Fibroblast of villous mesenchyme (primary cell): ENCODE measurements around the gene LCN15. TPM values are rescaled to one million over a fixed set of nuclear protein-coding genes. Genes with fewer than 3 reads are reported as not detected.

ENCODE experiments used
- DNase-seq: peaks from one replicate; pipeline ENCODE4 v3.0.0-alpha.2; 2010; ENCODE audit warnings: low read depth
- H3K4me3 ChIP-seq: 2 replicates; pipeline ENCODE4 v1.5.1; 2011; ENCODE audit warnings: low read depth, mild to moderate bottlenecking, low read length
- total RNA-seq: library from RNA; depleted of rRNA; stranded (reverse); fragments of >200 nt; gene quantifications from 2 replicates; pipeline ENCODE4 v1.2.3, GENCODE V29; 2012
- TF ChIP-seq, protein P1 (sequence below): IDR thresholded peaks from 2 replicates; pipeline ENCODE4 v1.5.1; 2012; ENCODE audit warnings: low read depth, mild to moderate bottlenecking, low read length; ENCODE audit not compliant: insufficient read depth

LCN15 gene
- total RNA-seq, 1 donor = not detected

GRCh38 chr9:136728080-136728547 lies 36.2 kb downstream of the LCN15 start:
- peak; percentile 89 for DNase-seq
- peak overlapping the region; percentile 95 for H3K4me3 ChIP-seq
- TF ChIP-seq, protein P1, sequence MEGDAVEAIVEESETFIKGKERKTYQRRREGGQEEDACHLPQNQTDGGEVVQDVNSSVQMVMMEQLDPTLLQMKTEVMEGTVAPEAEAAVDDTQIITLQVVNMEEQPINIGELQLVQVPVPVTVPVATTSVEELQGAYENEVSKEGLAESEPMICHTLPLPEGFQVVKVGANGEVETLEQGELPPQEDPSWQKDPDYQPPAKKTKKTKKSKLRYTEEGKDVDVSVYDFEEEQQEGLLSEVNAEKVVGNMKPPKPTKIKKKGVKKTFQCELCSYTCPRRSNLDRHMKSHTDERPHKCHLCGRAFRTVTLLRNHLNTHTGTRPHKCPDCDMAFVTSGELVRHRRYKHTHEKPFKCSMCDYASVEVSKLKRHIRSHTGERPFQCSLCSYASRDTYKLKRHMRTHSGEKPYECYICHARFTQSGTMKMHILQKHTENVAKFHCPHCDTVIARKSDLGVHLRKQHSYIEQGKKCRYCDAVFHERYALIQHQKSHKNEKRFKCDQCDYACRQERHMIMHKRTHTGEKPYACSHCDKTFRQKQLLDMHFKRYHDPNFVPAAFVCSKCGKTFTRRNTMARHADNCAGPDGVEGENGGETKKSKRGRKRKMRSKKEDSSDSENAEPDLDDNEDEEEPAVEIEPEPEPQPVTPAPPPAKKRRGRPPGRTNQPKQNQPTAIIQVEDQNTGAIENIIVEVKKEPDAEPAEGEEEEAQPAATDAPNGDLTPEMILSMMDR = peak; percentile 66

- peak; percentile 62 for DNase-seq
- peak overlapping the region; percentile 95 for H3K4me3 ChIP-seq
- TF ChIP-seq, protein P1 = peak; percentile 27
Observed at GRCh38 chr9:136726631-136727191, 37.6 kb downstream of the LCN15 start.

- H3K4me3 ChIP-seq = peak overlapping the region; percentile 95
- no peak for DNase-seq
- TF ChIP-seq, protein P1 = no peak
Observed at GRCh38 chr9:136726118-136726517, 38.2 kb downstream of the LCN15 start.

GRCh38 chr9:136725612-136726011 lies 38.7 kb downstream of the LCN15 start:
- peak overlapping the region; percentile 95 for H3K4me3 ChIP-seq
- DNase-seq = peak; percentile 43
- TF ChIP-seq, protein P1 = no peak

DNA sequence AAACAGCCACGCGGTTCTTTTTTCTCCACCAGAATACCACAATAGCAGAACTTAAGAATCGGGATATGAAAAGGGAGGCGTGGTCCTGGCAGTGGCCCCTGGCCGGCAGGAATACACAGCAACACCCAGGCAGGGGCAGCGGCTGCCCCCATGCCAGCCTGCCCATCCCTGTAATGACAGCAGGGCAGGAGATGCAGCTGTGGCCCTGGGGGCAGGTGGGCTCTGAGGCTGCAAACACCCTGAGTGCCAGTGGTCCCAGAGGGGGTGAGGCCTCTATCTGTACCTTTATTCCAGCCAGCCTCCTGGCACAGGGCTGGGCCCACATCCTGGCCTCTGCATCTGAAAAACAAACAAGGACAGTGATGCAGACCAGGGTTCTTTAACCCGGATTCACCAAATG lies 39.5 kb downstream of the LCN15 start:
- TF ChIP-seq, protein P1 = no peak
- DNase-seq = no peak
- no peak overlapping the region for H3K4me3 ChIP-seq

- no peak for DNase-seq
- TF ChIP-seq, protein P1 = no peak
- no peak overlapping the region for H3K4me3 ChIP-seq
Observed at GRCh38 chr9:136723989-136724388, 40.3 kb downstream of the LCN15 start.
